Ovary (tissue), 9 donors: ENCODE results near the gene FAM83C. TPM values are rescaled to one million over a fixed set of nuclear protein-coding genes. Genes with fewer than 3 reads are reported as not detected.

Experiments
- DNase-seq, 5 donors: peaks; one replicate each; pipeline ENCODE4 v3.0.0-alpha.2; 2019 to 2020
- H3K27ac ChIP-seq, 2 donors: fragments of 200-600 bp; one replicate each; pipeline versions ENCODE4 v1.5.1 to v1.8.0; 2019 to 2022
- H3K27me3 ChIP-seq: fragments of 200-600 bp; one replicate; pipeline ENCODE4 v1.8.0; 2022
- H3K36me3 ChIP-seq: fragments of 200-600 bp; sonication (generic); one replicate; pipeline ENCODE4 v1.5.1; 2019
- H3K4me1 ChIP-seq: one replicate; pipeline ENCODE4 v1.8.1; 2013; ENCODE audit warnings: mild to moderate bottlenecking, moderate library complexity; ENCODE audit not compliant: insufficient read depth
- H3K4me3 ChIP-seq: fragments of 200-600 bp; sonication (generic); one replicate; pipeline ENCODE4 v1.5.1; 2017
- H3K9me3 ChIP-seq, 2 donors: fragments of 200-600 bp in 1 of 2; sonication (generic) in 1 of 2; one replicate each; pipeline versions ENCODE4 v1.5.1 to v1.8.1; 2013 to 2019; ENCODE audit warnings: mild to moderate bottlenecking in 1 of 2, moderate library complexity in 1 of 2
- CTCF ChIP-seq, 3 donors: fragments of 450-650 bp in 2 of 3; fragments of 200-600 bp in 1 of 3; IDR thresholded peaks; one replicate each; pipeline versions ENCODE4 v1.5.1 to v1.8.0; 2016 to 2022; ENCODE audit warnings: antibody characterized with exemption in 3 of 3, mild to moderate bottlenecking in 1 of 3
- EP300 ChIP-seq: sonication (generic); formaldehyde crosslinking; IDR thresholded peaks from one replicate; pipeline ENCODE4 v1.6.1; 2017; ENCODE audit warnings: antibody characterized with exemption
- POLR2A ChIP-seq: fragments of 450-650 bp; IDR thresholded peaks from one replicate; pipeline ENCODE4 v1.6.1; 2017; ENCODE audit warnings: antibody characterized with exemption, mild to moderate bottlenecking, moderate library complexity
- WGBS, 3 donors: extraction: QIAGEN DNeasy Blood & Tissue Kit in 1 of 3; methylation state at CpG; one replicate each; pipeline versions ENCODE4 v1.1.5 to v1.1.7; 2013 to 2017; 5-methylcytosine and 5-hydroxymethylcytosine counted together
- intact Hi-C, 4 donors: fragments of 100-400 bp; cut with DNase I; formaldehyde crosslinking; loops; one replicate each; pipeline versions ENCODE4 v1.11.0 to v1.15.1; 2022 to 2023
- polyA plus RNA-seq, 2 donors: library from polyadenylated mRNA; stranded (reverse); fragments of 200-250 nt in 1 of 2; fragments of 350-450 nt in 1 of 2; fragmentation: Illumina TruSeq in 1 of 2; extraction: RNeasy Lipid Tissue Mini Kit (QIAGEN cat#74804) in 1 of 2; gene quantifications; one replicate each; pipeline ENCODE4 v1.2.3, GENCODE V29; 2013 to 2014
- total RNA-seq, 7 donors: library from RNA; depleted of rRNA in 2 of 7; stranded (reverse); fragments of >200 nt in 2 of 7; fragmentation: NEBNext Ultra II Directional in 3 of 7; extraction: Animal tissue kit (Norgen Biotek cat#: 25700) in 3 of 7; gene quantifications; one replicate each; pipeline versions ENCODE4 v1.1.0 to v1.2.4, GENCODE V29; 2016 to 2023
- donor health status: DM: no; HTN: no; CAD: no; lungs with moderate emphysema.
- donor health status: DM: no; HTN: no; CAD: no.
- donor health status: Bipolar disorder and iron deficiency.
- donor health status: DM: yes; HTN: yes; CAD: no.
- donor health status: DM: no; HTN: no; CAD: no.
- donor health status: DM: yes; HTN: yes; CAD: no.

FAM83C gene
- total and polyA plus RNA-seq, 9 donors: not detected

GRCh38 chr20:35311409-35311808 lies 19.2 kb upstream of the FAM83C start:
- TF ChIP-seq CTCF (IDR thresholded peaks at IDR 0.05) (no peak), EP300 (no peak), POLR2A (no peak)
- no peak for DNase-seq
- Histone ChIP-seq H3K27me3 (no peaks in the 10 kb centered on the region), H3K9me3 (no peaks in the 10 kb centered on the region), H3K36me3 (no peaks in the 10 kb centered on the region), H3K4me1 (no peaks in the 10 kb centered on the region), H3K27ac (no peak overlapping the region), H3K4me3 (no peak overlapping the region)
- WGBS, 3 donors: 90 to 94% (median 91%) methylated on average over 2 of the region's 2 CpGs
- intact Hi-C loops: no loop called here

GRCh38 chr20:35307666-35308653 lies 15.7 kb upstream of the FAM83C start:
- TF ChIP-seq POLR2A (no peak), CTCF (IDR thresholded peaks at IDR 0.05) (no peak), EP300 (no peak)

GRCh38 chr20:35306931-35307517 lies 14.8 kb upstream of the FAM83C start:
- Histone ChIP-seq H3K36me3 (no peaks in the 10 kb centered on the region), H3K4me1 (no peaks in the 10 kb centered on the region), H3K27ac (no peak overlapping the region), H3K9me3 (no peaks in the 10 kb centered on the region), H3K27me3 (no peaks in the 10 kb centered on the region), H3K4me3 (no peak overlapping the region)
- intact Hi-C loops: no loop called here
- 43 to 48% (median 44%) methylated on average over 4 of the region's 4 CpGs for WGBS, 3 donors
- peak in 2 of 3 donors; percentile 13 to 23 for TF ChIP-seq CTCF (IDR thresholded peaks at IDR 0.05)
- TF ChIP-seq EP300: no peak
- TF ChIP-seq POLR2A: no peak
- DNase-seq: no peak

More at GRCh38 chr20:35307666-35308653, 15.7 kb upstream of the FAM83C start:
- Histone ChIP-seq H3K27ac (no peak overlapping the region), H3K36me3 (no peaks in the 10 kb centered on the region), H3K27me3 (no peaks in the 10 kb centered on the region), H3K9me3 (no peaks in the 10 kb centered on the region), H3K4me1 (no peaks in the 10 kb centered on the region), H3K4me3 (no peak overlapping the region)
- 74 to 76% (median 74%) methylated on average over 13 of the region's 13 CpGs for WGBS, 3 donors
- peak in 1 of 5 donors; percentile 35 for DNase-seq
- intact Hi-C loops: no loop called here

GRCh38 chr20:35305682-35306556 lies 13.7 kb upstream of the FAM83C start:
- Histone ChIP-seq H3K4me1 (no peaks in the 10 kb centered on the region), H3K27me3 (no peaks in the 10 kb centered on the region), H3K4me3 (no peak overlapping the region), H3K27ac (no peak overlapping the region), H3K36me3 (no peaks in the 10 kb centered on the region), H3K9me3 (no peaks in the 10 kb centered on the region)
- 75 to 82% (median 80%) methylated on average over 12 of the region's 12 CpGs for WGBS, 3 donors
- intact Hi-C loops: loop anchor here in 2 of 4 donors (2.0 kb wide), 1 partner anchor 133 kb away; the partner anchor contains the start of gene GDF5 (in 2 of the 2)
- TF ChIP-seq CTCF (IDR thresholded peaks at IDR 0.05) (no peak), POLR2A (no peak), EP300 (no peak)
- DNase-seq: no peak
